HepG2 (cell line): Measurements from ENCODE around the gene DLG2. TPM values are rescaled to one million over a fixed set of nuclear protein-coding genes. Genes with fewer than 3 reads are reported as not detected.
A peak's percentile ranks its signal among the peaks of the same experiment; 100 is the strongest.

Experiments
- ARHGAP35 ChIP-seq: sonication (generic); formaldehyde crosslinking; IDR thresholded peaks from 2 replicates; pipeline ENCODE4 v1.9.0; 2022; ENCODE audit warnings: mild to moderate bottlenecking, inconsistent platforms, moderate library complexity, missing genetic modification reagents, borderline replicate concordance
- FIP1L1 ChIP-seq: fragments of 200-400 bp; formaldehyde crosslinking; IDR thresholded peaks from 2 replicates; pipeline ENCODE4 v1.6.1; 2018; ENCODE audit warnings: low read depth, mild to moderate bottlenecking, low read length, moderate library complexity, borderline replicate concordance; ENCODE audit not compliant: insufficient read depth
- FOXA1 ChIP-seq, 2 experiments: fragments of 450-650 bp in 1 of 2; sonication (generic) in 1 of 2; formaldehyde crosslinking in 1 of 2; IDR thresholded peaks; 2 replicates each; pipeline versions ENCODE4 v1.4.0 to v1.6.1; 2016 to 2020; ENCODE audit warnings: missing genetic modification reagents in 1 of 2
- MED8 ChIP-seq: sonication (generic); formaldehyde crosslinking; IDR thresholded peaks from 2 replicates; pipeline ENCODE4 v1.8.1; 2023; ENCODE audit warnings: mild to moderate bottlenecking, missing genetic modification reagents; ENCODE audit not compliant: insufficient replicate concordance
- MZF1 ChIP-seq: sonication (generic); formaldehyde crosslinking; IDR thresholded peaks from 2 replicates; pipeline ENCODE4 v1.8.1; 2023; ENCODE audit warnings: mild to moderate bottlenecking, missing genetic modification reagents, borderline replicate concordance
- SMC3 ChIP-seq: IDR thresholded peaks from 2 replicates; pipeline ENCODE4 v1.6.1; 2011; ENCODE audit warnings: low read length, improper control_type of control experiment
- SMYD3 ChIP-seq: sonication (generic); formaldehyde crosslinking; IDR thresholded peaks from 2 replicates; pipeline ENCODE4 v1.8.1; 2023; ENCODE audit warnings: mild to moderate bottlenecking, missing genetic modification reagents
- ZNF382 ChIP-seq: sonication (generic); formaldehyde crosslinking; IDR thresholded peaks from 2 replicates; pipeline ENCODE4 v1.5.0; 2020; ENCODE audit warnings: missing genetic modification reagents, mild to moderate bottlenecking, borderline replicate concordance
- ZNF460 ChIP-seq: sonication (generic); formaldehyde crosslinking; IDR thresholded peaks from 2 replicates; pipeline ENCODE4 v1.5.1; 2020; ENCODE audit warnings: missing genetic modification reagents, mild to moderate bottlenecking, borderline replicate concordance
- ZNF850 ChIP-seq: sonication (generic); formaldehyde crosslinking; conservative IDR thresholded peaks from 2 replicates; pipeline ENCODE4 v1.9.0; 2021; ENCODE audit warnings: mild to moderate bottlenecking, missing genetic modification reagents
- ZSCAN9 ChIP-seq: IDR thresholded peaks from 2 replicates; pipeline ENCODE4 v1.6.1; 2016; ENCODE audit warnings: borderline replicate concordance
- polyA plus RNA-seq, 8 experiments: library from polyadenylated mRNA; depleted of rRNA in 3 of 8; stranded (reverse) in 7 of 8; unstranded in 1 of 8; fragments of >200 nt; fragmentation: Illumina TruSeq in 4 of 8; extraction: Trizol in 4 of 8; gene quantifications; 2 replicates each; pipeline versions ENCODE4 v1.2.1 to v1.2.3, GENCODE V29; 2011 to 2016; ENCODE audit warnings: low read depth in 4 of 8, missing spikeins in 1 of 8, mixed read lengths in 1 of 8; ENCODE audit not compliant: insufficient read depth in 1 of 8
- total RNA-seq, 5 experiments: library from RNA; depleted of rRNA; stranded (reverse); fragments of >200 nt; fragmentation: Illumina TruSeq; extraction: Trizol; gene quantifications; 2 replicates each; pipeline ENCODE4 v1.2.3, GENCODE V29; 2016; ENCODE audit warnings: low read depth in 1 of 5
- TF ChIP-seq, protein P1 (sequence below): IDR thresholded peaks from 2 replicates; pipeline ENCODE4 v1.6.1; 2016; ENCODE audit warnings: low read depth
- TF ChIP-seq, protein P2 (sequence below): IDR thresholded peaks from 2 replicates; pipeline ENCODE4 v1.6.1; 2016
- TF ChIP-seq, protein P3 (sequence below): sonication (generic); formaldehyde crosslinking; IDR thresholded peaks from 2 replicates; pipeline ENCODE4 v1.9.0; 2022; ENCODE audit warnings: low read depth, missing genetic modification reagents
- TF ChIP-seq, protein P4 (sequence below): sonication (generic); formaldehyde crosslinking; IDR thresholded peaks from 2 replicates; pipeline ENCODE4 v1.5.0; 2020; ENCODE audit warnings: mild to moderate bottlenecking, missing genetic modification reagents
- TF ChIP-seq, protein P5 (sequence below): sonication (generic); formaldehyde crosslinking; IDR thresholded peaks from 2 replicates; pipeline ENCODE4 v1.4.0; 2020; ENCODE audit warnings: missing genetic modification reagents

DLG2 gene
- total and polyA plus RNA-seq, 2 of the 13 experiments (the other 11 are each of a cell fraction or from before 2014, with no cell fraction given) = 0.46 to 1.0 TPM

DNA sequence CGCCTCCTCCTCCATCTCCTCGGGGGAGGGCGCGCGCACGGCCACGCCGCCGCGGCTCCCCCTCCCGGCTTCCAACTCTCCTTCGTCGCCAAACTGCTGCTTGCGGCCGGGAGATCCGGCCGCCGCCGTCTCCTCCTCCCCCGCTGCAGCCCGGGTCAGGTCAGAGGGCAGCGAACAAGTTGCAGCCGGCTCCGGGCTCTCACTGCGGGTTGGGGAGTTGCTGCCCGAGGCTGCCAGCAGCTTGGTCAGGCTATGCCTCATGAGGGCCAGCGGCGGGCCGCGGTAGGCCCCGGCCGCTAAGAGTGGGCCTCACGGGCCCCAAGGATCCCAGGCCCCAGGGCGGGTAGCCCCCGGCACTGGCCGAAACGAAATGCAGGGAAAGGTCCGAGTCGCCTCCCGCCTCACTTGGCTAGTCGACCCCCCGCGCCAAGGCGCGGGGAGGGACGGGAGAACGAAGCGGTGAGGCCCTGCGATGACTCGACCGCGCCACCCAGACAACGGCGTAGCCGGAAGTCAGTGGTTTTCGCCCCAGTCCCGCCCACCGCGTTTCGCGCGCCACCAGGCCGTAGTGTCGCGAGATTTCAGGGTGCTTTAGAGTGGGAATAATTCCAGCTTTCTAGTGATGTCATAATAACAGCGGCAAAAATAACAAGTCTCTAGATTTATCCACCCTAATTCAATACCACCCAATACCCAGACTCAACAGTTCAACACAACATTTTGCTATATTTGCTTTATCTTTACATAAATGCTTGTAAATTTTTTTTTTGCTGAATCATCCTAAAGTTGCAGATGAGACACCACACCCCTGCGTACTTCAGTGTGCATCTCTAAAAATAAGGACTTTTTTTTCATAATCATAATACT, 37.7 kb upstream of the DLG2 start, which contains the start of gene CREBZF (continued):
- TF ChIP-seq FIP1L1 (no peak), FOXA1 (IDR thresholded peaks at IDR 0.05) (no peak), FOXA1 (CRISPR knock-in tag; IDR thresholded peaks at IDR 0.05) (no peak), ZNF850 (CRISPR knock-in tag) (no peak), ZSCAN9 (CRISPR knock-in tag) (0 out of 2 replicates have a peak, but pooled peaks have one; percentile 12), ZNF382 (CRISPR knock-in tag) (no peak), SMC3 (no peak), MZF1 (CRISPR knock-in tag) (no peak), MED8 (CRISPR knock-in tag) (peak; percentile 69), ZNF460 (0 out of 2 replicates have a peak, but pooled peaks have one; percentile 38), SMYD3 (no peak), ARHGAP35 (CRISPR knock-in tag) (0 out of 2 replicates have a peak, but pooled peaks have one; percentile 61)
- TF ChIP-seq, protein P1, sequence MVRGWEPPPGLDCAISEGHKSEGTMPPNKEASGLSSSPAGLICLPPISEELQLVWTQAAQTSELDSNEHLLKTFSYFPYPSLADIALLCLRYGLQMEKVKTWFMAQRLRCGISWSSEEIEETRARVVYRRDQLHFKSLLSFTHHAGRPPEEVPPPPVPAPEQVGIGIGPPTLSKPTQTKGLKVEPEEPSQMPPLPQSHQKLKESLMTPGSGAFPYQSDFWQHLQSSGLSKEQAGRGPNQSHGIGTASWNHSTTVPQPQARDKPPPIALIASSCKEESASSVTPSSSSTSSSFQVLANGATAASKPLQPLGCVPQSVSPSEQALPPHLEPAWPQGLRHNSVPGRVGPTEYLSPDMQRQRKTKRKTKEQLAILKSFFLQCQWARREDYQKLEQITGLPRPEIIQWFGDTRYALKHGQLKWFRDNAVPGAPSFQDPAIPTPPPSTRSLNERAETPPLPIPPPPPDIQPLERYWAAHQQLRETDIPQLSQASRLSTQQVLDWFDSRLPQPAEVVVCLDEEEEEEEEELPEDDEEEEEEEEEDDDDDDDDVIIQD = no peak
- TF ChIP-seq, protein P2, sequence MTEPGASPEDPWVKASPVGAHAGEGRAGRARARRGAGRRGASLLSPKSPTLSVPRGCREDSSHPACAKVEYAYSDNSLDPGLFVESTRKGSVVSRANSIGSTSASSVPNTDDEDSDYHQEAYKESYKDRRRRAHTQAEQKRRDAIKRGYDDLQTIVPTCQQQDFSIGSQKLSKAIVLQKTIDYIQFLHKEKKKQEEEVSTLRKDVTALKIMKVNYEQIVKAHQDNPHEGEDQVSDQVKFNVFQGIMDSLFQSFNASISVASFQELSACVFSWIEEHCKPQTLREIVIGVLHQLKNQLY (CRISPR knock-in tag) = no peak
- TF ChIP-seq, protein P3, sequence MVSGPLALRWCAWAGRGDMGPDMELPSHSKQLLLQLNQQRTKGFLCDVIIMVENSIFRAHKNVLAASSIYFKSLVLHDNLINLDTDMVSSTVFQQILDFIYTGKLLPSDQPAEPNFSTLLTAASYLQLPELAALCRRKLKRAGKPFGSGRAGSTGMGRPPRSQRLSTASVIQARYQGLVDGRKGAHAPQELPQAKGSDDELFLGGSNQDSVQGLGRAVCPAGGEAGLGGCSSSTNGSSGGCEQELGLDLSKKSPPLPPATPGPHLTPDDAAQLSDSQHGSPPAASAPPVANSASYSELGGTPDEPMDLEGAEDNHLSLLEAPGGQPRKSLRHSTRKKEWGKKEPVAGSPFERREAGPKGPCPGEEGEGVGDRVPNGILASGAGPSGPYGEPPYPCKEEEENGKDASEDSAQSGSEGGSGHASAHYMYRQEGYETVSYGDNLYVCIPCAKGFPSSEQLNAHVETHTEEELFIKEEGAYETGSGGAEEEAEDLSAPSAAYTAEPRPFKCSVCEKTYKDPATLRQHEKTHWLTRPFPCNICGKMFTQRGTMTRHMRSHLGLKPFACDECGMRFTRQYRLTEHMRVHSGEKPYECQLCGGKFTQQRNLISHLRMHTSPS (CRISPR knock-in tag) = no peak
- TF ChIP-seq, protein P4, sequence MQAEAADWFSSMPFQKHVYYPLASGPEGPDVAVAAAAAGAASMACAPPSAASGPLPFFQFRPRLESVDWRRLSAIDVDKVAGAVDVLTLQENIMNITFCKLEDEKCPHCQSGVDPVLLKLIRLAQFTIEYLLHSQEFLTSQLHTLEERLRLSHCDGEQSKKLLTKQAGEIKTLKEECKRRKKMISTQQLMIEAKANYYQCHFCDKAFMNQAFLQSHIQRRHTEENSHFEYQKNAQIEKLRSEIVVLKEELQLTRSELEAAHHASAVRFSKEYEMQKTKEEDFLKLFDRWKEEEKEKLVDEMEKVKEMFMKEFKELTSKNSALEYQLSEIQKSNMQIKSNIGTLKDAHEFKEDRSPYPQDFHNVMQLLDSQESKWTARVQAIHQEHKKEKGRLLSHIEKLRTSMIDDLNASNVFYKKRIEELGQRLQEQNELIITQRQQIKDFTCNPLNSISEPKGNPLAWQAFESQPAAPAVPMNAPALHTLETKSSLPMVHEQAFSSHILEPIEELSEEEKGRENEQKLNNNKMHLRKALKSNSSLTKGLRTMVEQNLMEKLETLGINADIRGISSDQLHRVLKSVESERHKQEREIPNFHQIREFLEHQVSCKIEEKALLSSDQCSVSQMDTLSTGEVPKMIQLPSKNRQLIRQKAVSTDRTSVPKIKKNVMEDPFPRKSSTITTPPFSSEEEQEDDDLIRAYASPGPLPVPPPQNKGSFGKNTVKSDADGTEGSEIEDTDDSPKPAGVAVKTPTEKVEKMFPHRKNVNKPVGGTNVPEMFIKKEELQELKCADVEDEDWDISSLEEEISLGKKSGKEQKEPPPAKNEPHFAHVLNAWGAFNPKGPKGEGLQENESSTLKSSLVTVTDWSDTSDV (CRISPR knock-in tag) = 0 out of 2 replicates have a peak, but pooled peaks have one; percentile 54
- TF ChIP-seq, protein P5, sequence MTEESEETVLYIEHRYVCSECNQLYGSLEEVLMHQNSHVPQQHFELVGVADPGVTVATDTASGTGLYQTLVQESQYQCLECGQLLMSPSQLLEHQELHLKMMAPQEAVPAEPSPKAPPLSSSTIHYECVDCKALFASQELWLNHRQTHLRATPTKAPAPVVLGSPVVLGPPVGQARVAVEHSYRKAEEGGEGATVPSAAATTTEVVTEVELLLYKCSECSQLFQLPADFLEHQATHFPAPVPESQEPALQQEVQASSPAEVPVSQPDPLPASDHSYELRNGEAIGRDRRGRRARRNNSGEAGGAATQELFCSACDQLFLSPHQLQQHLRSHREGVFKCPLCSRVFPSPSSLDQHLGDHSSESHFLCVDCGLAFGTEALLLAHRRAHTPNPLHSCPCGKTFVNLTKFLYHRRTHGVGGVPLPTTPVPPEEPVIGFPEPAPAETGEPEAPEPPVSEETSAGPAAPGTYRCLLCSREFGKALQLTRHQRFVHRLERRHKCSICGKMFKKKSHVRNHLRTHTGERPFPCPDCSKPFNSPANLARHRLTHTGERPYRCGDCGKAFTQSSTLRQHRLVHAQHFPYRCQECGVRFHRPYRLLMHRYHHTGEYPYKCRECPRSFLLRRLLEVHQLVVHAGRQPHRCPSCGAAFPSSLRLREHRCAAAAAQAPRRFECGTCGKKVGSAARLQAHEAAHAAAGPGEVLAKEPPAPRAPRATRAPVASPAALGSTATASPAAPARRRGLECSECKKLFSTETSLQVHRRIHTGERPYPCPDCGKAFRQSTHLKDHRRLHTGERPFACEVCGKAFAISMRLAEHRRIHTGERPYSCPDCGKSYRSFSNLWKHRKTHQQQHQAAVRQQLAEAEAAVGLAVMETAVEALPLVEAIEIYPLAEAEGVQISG (CRISPR knock-in tag) = peak; percentile 83
